ENCODE measurements around the gene TIGD6. TPM values are rescaled to one million over a fixed set of nuclear protein-coding genes. Genes with fewer than 3 reads are reported as not detected.

TIGD6 gene
- total and polyA plus RNA-seq, 2 of the 4 experiments (the other 2 are of a cell fraction), result 5.8 to 6.6 TPM

- no peak overlapping the region for H2BK5ac ChIP-seq (ENCODE audit: low read depth, low read length, poor library complexity, severe bottlenecking)
- H3K4me1 ChIP-seq (ENCODE audit: control insufficient read depth, insufficient read depth, low read length), result peaks cover 7% of the 10 kb centered on the region
- no peak overlapping the region for H3K23ac ChIP-seq (ENCODE audit: low read depth, low read length)
- H4K8ac ChIP-seq (ENCODE audit: low read depth in 2 of 2, low read length in 2 of 2), result no peak overlapping the region
- H3K18ac ChIP-seq (ENCODE audit: low read depth, low read length), result no peak overlapping the region
- H2BK20ac ChIP-seq (ENCODE audit: low read depth, low read length), result no peak overlapping the region
- no peak overlapping the region for H3K4me3 ChIP-seq (ENCODE audit: insufficient read depth, low read depth, low read length)
- H3K9ac ChIP-seq (ENCODE audit: low read depth, low read length), result no peak overlapping the region
- peaks cover 7% of the 10 kb centered on the region; the same call in 1 of the 2 replicates for H3K9me1 ChIP-seq (ENCODE audit: insufficient read depth, low read length)
- intact Hi-C loops (cut with micrococcal nuclease), result no loop called here
- peaks cover 20 to 42% of the 10 kb centered on the region in 2 experiments for H3K79me1 ChIP-seq (ENCODE audit: low read depth in 1 of 2, low read length in 2 of 2)
- H3K27ac ChIP-seq (ENCODE audit: insufficient read depth, low read length), result no peak overlapping the region
- H3K56ac ChIP-seq (ENCODE audit: extremely low read depth, insufficient read depth, low read length), result no peak overlapping the region
- in situ Hi-C loops (cut with MboI; ENCODE audit: low sequenced_read_pairs), result no loop called here
- H4K20me1 ChIP-seq (ENCODE audit: insufficient read depth, low read length), result no peaks in the 10 kb centered on the region
- H3K36me3 ChIP-seq (ENCODE audit: control insufficient read depth, insufficient read depth, low read length), result peaks cover 40% of the 10 kb centered on the region
- WGBS, 2 experiments (ENCODE audit: extremely low coverage in 2 of 2, insufficient read length in 1 of 2), result 93% methylated on average over 3 of the region's 4 CpGs; no CpG with 5 or more reads in 1 of the 2 experiments
- H2AK5ac ChIP-seq (ENCODE audit: low read depth, low read length), result no peak overlapping the region
- TF ChIP-seq RCOR1 (IDR thresholded peaks at IDR 0.05; ENCODE audit: insufficient replicate concordance, low read length), result no peak
- TF ChIP-seq RFX5 (IDR thresholded peaks at IDR 0.05; ENCODE audit: low read depth, low read length), result no peak
- no peak for TF ChIP-seq MXI1 (IDR thresholded peaks at IDR 0.05; ENCODE audit: borderline replicate concordance, low read depth, low read length)
- no peak for TF ChIP-seq CHD1 (IDR thresholded peaks at IDR 0.05; ENCODE audit: low read depth, low read length)
- TF ChIP-seq, protein P1, sequence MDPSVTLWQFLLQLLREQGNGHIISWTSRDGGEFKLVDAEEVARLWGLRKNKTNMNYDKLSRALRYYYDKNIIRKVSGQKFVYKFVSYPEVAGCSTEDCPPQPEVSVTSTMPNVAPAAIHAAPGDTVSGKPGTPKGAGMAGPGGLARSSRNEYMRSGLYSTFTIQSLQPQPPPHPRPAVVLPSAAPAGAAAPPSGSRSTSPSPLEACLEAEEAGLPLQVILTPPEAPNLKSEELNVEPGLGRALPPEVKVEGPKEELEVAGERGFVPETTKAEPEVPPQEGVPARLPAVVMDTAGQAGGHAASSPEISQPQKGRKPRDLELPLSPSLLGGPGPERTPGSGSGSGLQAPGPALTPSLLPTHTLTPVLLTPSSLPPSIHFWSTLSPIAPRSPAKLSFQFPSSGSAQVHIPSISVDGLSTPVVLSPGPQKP (IDR thresholded peaks at IDR 0.05; ENCODE audit: borderline replicate concordance, low read depth, low read length), result no peak
- TF ChIP-seq MAZ (IDR thresholded peaks at IDR 0.05; ENCODE audit: borderline replicate concordance, low read depth, low read length), result no peak
- H2BK120ac ChIP-seq (ENCODE audit: low read depth, low read length), result no peak overlapping the region
- H2AK9ac ChIP-seq (replicated peaks; ENCODE audit: low read depth, low read length, poor library complexity), result no peak overlapping the region
- ATAC-seq (ENCODE audit: low read depth) (no peak), DNase-seq (no peak)
- ChIA-PET CTCF (no interaction called here), POLR2A (ENCODE audit: unreplicated experiment) (no interaction called here)
- H4K5ac ChIP-seq (ENCODE audit: low read depth, low read length), result no peak overlapping the region
- no peak overlapping the region for H4K91ac ChIP-seq (ENCODE audit: insufficient read depth, low read depth, low read length)
- H3K14ac ChIP-seq (replicated peaks; ENCODE audit: low read depth, low read length), result no peak overlapping the region
- H3K4me2 ChIP-seq (ENCODE audit: low read depth, low read length), result no peak overlapping the region
- H2BK15ac ChIP-seq (ENCODE audit: low read depth, low read length), result no peak overlapping the region
- no peaks in the 10 kb centered on the region for H3K9me3 ChIP-seq (ENCODE audit: control insufficient read depth, insufficient read depth, low read length)
- no peak overlapping the region for H2AFZ ChIP-seq (replicated peaks; ENCODE audit: low read length, poor library complexity)
- H3K27me3 ChIP-seq (ENCODE audit: control insufficient read depth, insufficient read depth, low read length), result no peaks in the 10 kb centered on the region
- dilution Hi-C loops (cut with HindIII; ENCODE audit: low sequenced_read_pairs, unreplicated experiment), result no loop called here
- H3K4ac ChIP-seq (ENCODE audit: low read depth, low read length), result no peak overlapping the region
- BruUV-seq (replicated peaks), result no TSS peak
Measured at GRCh38 chr5:150026682-150027172, 26.3 kb upstream of the TIGD6 start.
